22Rv1 (cell line): Measurements from ENCODE around the gene PLAC9.
A peak's percentile ranks its signal among the peaks of the same experiment; 100 is the strongest.
"Not testable (repeated sequence)": the region's sequence is repeated elsewhere in the genome, so short reads cannot be mapped to it uniquely, and the experiment has no call there.

Experiments used
- H3K27ac ChIP-seq: fragments of 450-650 bp; 2 replicates; pipeline ENCODE4 v1.5.1; 2017
- CTCF ChIP-seq: fragments of 450-650 bp; IDR thresholded peaks from 2 replicates; pipeline ENCODE4 v1.5.1; 2017; ENCODE audit warnings: mild to moderate bottlenecking
- ZFX ChIP-seq: fragments of 450-650 bp; IDR thresholded peaks from 2 replicates; pipeline ENCODE4 v1.6.1; 2017; ENCODE audit warnings: antibody characterized with exemption, borderline replicate concordance

The PLAC9 gene

GRCh38 chr10:80144067-80144695, 11.7 kb downstream of the PLAC9 start:
- TF ChIP-seq CTCF (peak; percentile 41), ZFX (no peak)
- no peak overlapping the region for H3K27ac ChIP-seq

- no peak overlapping the region for H3K27ac ChIP-seq
- TF ChIP-seq ZFX: no peak
- no peak for TF ChIP-seq CTCF
Observed at GRCh38 chr10:80144696-80145131, 12.2 kb downstream of the PLAC9 start.

- H3K27ac ChIP-seq: not testable (repeated sequence)
Observed at GRCh38 chr10:80145406-80146308, 13.1 kb downstream of the PLAC9 start.

- TF ChIP-seq ZFX: no peak
- TF ChIP-seq CTCF: no peak
- H3K27ac ChIP-seq: no peak overlapping the region
Observed at GRCh38 chr10:80146918-80147317, 14.4 kb downstream of the PLAC9 start.

- TF ChIP-seq CTCF: no peak
- TF ChIP-seq ZFX: no peak
- no peak overlapping the region for H3K27ac ChIP-seq
Observed at GRCh38 chr10:80148166-80148805, 15.8 kb downstream of the PLAC9 start.

- no peak for TF ChIP-seq ZFX
- no peak for TF ChIP-seq CTCF
- no peak overlapping the region for H3K27ac ChIP-seq
Observed at GRCh38 chr10:80149123-80149522, 16.6 kb downstream of the PLAC9 start.

GRCh38 chr10:80150172-80150571, 17.6 kb downstream of the PLAC9 start:
- no peak for TF ChIP-seq CTCF
- TF ChIP-seq ZFX: no peak
- no peak overlapping the region for H3K27ac ChIP-seq
